IPS-18a (cell line): Measurements from ENCODE around the gene ENHO.

ENCODE experiments used
- H3K27ac ChIP-seq: one replicate; pipeline ENCODE4 v1.5.1; 2013; ENCODE audit warnings: low read length
- H3K27me3 ChIP-seq: one replicate; pipeline ENCODE4 v1.6.1; 2013; ENCODE audit warnings: mild to moderate bottlenecking, low read length; ENCODE audit not compliant: control insufficient read depth, insufficient read depth
- H3K36me3 ChIP-seq: one replicate; pipeline ENCODE4 v1.6.1; 2013; ENCODE audit warnings: low read depth, low read length; ENCODE audit not compliant: control insufficient read depth
- H3K4me1 ChIP-seq: one replicate; pipeline ENCODE4 v1.6.1; 2013; ENCODE audit warnings: low read depth, low read length; ENCODE audit not compliant: control insufficient read depth
- H3K4me3 ChIP-seq: one replicate; pipeline ENCODE4 v1.5.1; 2013; ENCODE audit warnings: low read length
- H3K9ac ChIP-seq: one replicate; pipeline ENCODE4 v1.6.1; 2013; ENCODE audit warnings: mild to moderate bottlenecking, low read length, moderate library complexity
- H3K9me3 ChIP-seq: one replicate; pipeline ENCODE4 v1.6.1; 2013; ENCODE audit warnings: low read depth, low read length; ENCODE audit not compliant: control insufficient read depth

The ENHO gene

GRCh38 chr9:34512131-34513078 is 10.4 kb downstream of the ENHO start:
- H3K4me3 ChIP-seq: no peak overlapping the region
- H3K36me3 ChIP-seq: no peaks in the 10 kb centered on the region
- H3K4me1 ChIP-seq: peaks cover 21% of the 10 kb centered on the region
- H3K9ac ChIP-seq: no peak overlapping the region
- H3K27me3 ChIP-seq: no peaks in the 10 kb centered on the region
- no peak overlapping the region for H3K27ac ChIP-seq
- H3K9me3 ChIP-seq: no peaks in the 10 kb centered on the region

GRCh38 chr9:34510497-34511468 is 12.0 kb downstream of the ENHO start:
- Histone ChIP-seq H3K9me3 (no peaks in the 10 kb centered on the region), H3K9ac (no peak overlapping the region), H3K27me3 (no peaks in the 10 kb centered on the region), H3K4me1 (peaks cover 21% of the 10 kb centered on the region), H3K27ac (no peak overlapping the region), H3K4me3 (no peak overlapping the region), H3K36me3 (no peaks in the 10 kb centered on the region)

GRCh38 chr9:34508951-34509350 is 13.8 kb downstream of the ENHO start:
- no peak overlapping the region for H3K4me3 ChIP-seq

GRCh38 chr9:34508463-34508862 is 14.3 kb downstream of the ENHO start:
- no peak overlapping the region for H3K27ac ChIP-seq
- no peaks in the 10 kb centered on the region for H3K36me3 ChIP-seq
- H3K4me3 ChIP-seq: no peak overlapping the region
- peaks cover 14% of the 10 kb centered on the region for H3K4me1 ChIP-seq
- H3K9me3 ChIP-seq: no peaks in the 10 kb centered on the region
- H3K9ac ChIP-seq: no peak overlapping the region
- no peaks in the 10 kb centered on the region for H3K27me3 ChIP-seq

More at GRCh38 chr9:34508951-34509350, 13.8 kb downstream of the ENHO start:
- no peaks in the 10 kb centered on the region for H3K9me3 ChIP-seq
- H3K27me3 ChIP-seq: no peaks in the 10 kb centered on the region
- H3K4me1 ChIP-seq: peaks cover 19% of the 10 kb centered on the region
- H3K27ac ChIP-seq: no peak overlapping the region
- H3K9ac ChIP-seq: no peak overlapping the region
- H3K36me3 ChIP-seq: no peaks in the 10 kb centered on the region

GRCh38 chr9:34507966-34508365 is 14.8 kb downstream of the ENHO start:
- no peaks in the 10 kb centered on the region for H3K36me3 ChIP-seq
- H3K4me3 ChIP-seq: no peak overlapping the region
- H3K9ac ChIP-seq: no peak overlapping the region
- no peak overlapping the region for H3K27ac ChIP-seq
- H3K27me3 ChIP-seq: no peaks in the 10 kb centered on the region
- H3K4me1 ChIP-seq: peaks cover 10% of the 10 kb centered on the region
- no peaks in the 10 kb centered on the region for H3K9me3 ChIP-seq

- H3K4me3 ChIP-seq: no peak overlapping the region
- H3K36me3 ChIP-seq: no peaks in the 10 kb centered on the region
- H3K4me1 ChIP-seq: peaks cover 7% of the 10 kb centered on the region
- no peaks in the 10 kb centered on the region for H3K27me3 ChIP-seq
- no peaks in the 10 kb centered on the region for H3K9me3 ChIP-seq
- H3K9ac ChIP-seq: no peak overlapping the region
- no peak overlapping the region for H3K27ac ChIP-seq
Observed at GRCh38 chr9:34507556-34507955, 15.2 kb downstream of the ENHO start.

- H3K27ac ChIP-seq: no peak overlapping the region
- H3K9ac ChIP-seq: no peak overlapping the region
- no peaks in the 10 kb centered on the region for H3K4me1 ChIP-seq
- H3K4me3 ChIP-seq: no peak overlapping the region
- no peaks in the 10 kb centered on the region for H3K9me3 ChIP-seq
- H3K36me3 ChIP-seq: no peaks in the 10 kb centered on the region
- H3K27me3 ChIP-seq: no peaks in the 10 kb centered on the region
Observed at GRCh38 chr9:34506623-34507022, 16.2 kb downstream of the ENHO start.

GRCh38 chr9:34505370-34506120 is 17.2 kb downstream of the ENHO start:
- H3K4me1 ChIP-seq: no peaks in the 10 kb centered on the region
- H3K36me3 ChIP-seq: no peaks in the 10 kb centered on the region
- H3K9me3 ChIP-seq: no peaks in the 10 kb centered on the region
- H3K27me3 ChIP-seq: no peaks in the 10 kb centered on the region
- H3K9ac ChIP-seq: no peak overlapping the region
- H3K4me3 ChIP-seq: no peak overlapping the region
- no peak overlapping the region for H3K27ac ChIP-seq

GRCh38 chr9:34503406-34503805 is 19.4 kb downstream of the ENHO start:
- H3K36me3 ChIP-seq: no peaks in the 10 kb centered on the region
- H3K27ac ChIP-seq: no peak overlapping the region
- H3K4me1 ChIP-seq: no peaks in the 10 kb centered on the region
- no peak overlapping the region for H3K4me3 ChIP-seq
- no peak overlapping the region for H3K9ac ChIP-seq
- H3K27me3 ChIP-seq: no peaks in the 10 kb centered on the region
- H3K9me3 ChIP-seq: no peaks in the 10 kb centered on the region

- Histone ChIP-seq H3K27me3 (no peaks in the 10 kb centered on the region), H3K36me3 (no peaks in the 10 kb centered on the region), H3K4me3 (no peak overlapping the region), H3K4me1 (no peaks in the 10 kb centered on the region), H3K9ac (no peak overlapping the region), H3K9me3 (no peaks in the 10 kb centered on the region), H3K27ac (no peak overlapping the region)
Observed at GRCh38 chr9:34502891-34503290, 19.9 kb downstream of the ENHO start.

- Histone ChIP-seq H3K27ac (no peak overlapping the region), H3K36me3 (no peaks in the 10 kb centered on the region), H3K9ac (no peak overlapping the region), H3K4me1 (no peaks in the 10 kb centered on the region), H3K27me3 (no peaks in the 10 kb centered on the region), H3K9me3 (no peaks in the 10 kb centered on the region), H3K4me3 (no peak overlapping the region)
Observed at GRCh38 chr9:34502471-34502870, 20.3 kb downstream of the ENHO start.
